ENCODE results near the gene CCDC28B.

Gene CCDC28B

GRCh38 chr1:32246888-32247273 is 46.5 kb downstream of the CCDC28B start, which contains the start of gene FAM167B:
TSS of gene FAM167B (plus strand) at chr1:32247222. CDS start at chr1:32247422, 200 bp downstream.
- FAIRE-seq (no peak), DNase-seq (ENCODE audit: insufficient read length, low spot score) (no peak)
- TF ChIP-seq POLR2A (IDR thresholded peaks at IDR 0.05; ENCODE audit: low read depth, low read length) (no peak), PAX5 (IDR thresholded peaks at IDR 0.05; ENCODE audit: insufficient read depth, low read length, severe bottlenecking) (no peak), TAF1 (IDR thresholded peaks at IDR 0.05; ENCODE audit: low read depth, low read length) (no peak), SPI1 (IDR thresholded peaks at IDR 0.05; ENCODE audit: low read depth, low read length) (no peak), POU2F2 (IDR thresholded peaks at IDR 0.05; ENCODE audit: low read depth, low read length) (no peak), POLR2AphosphoS5 (IDR thresholded peaks at IDR 0.05; ENCODE audit: low read depth, low read length) (no peak)

- DNase-seq (ENCODE audit: insufficient read length, low spot score) (no peak), FAIRE-seq (no peak)
- TF ChIP-seq POLR2AphosphoS5 (IDR thresholded peaks at IDR 0.05; ENCODE audit: low read depth, low read length) (no peak), POLR2A (IDR thresholded peaks at IDR 0.05; ENCODE audit: low read depth, low read length) (no peak), TAF1 (IDR thresholded peaks at IDR 0.05; ENCODE audit: low read depth, low read length) (no peak), POU2F2 (IDR thresholded peaks at IDR 0.05; ENCODE audit: low read depth, low read length) (no peak), PAX5 (IDR thresholded peaks at IDR 0.05; ENCODE audit: insufficient read depth, low read length, severe bottlenecking) (no peak), SPI1 (IDR thresholded peaks at IDR 0.05; ENCODE audit: low read depth, low read length) (no peak)
These were observed 47.1 kb downstream of the CCDC28B start for GRCh38 chr1:32247452-32247851.

DNA sequence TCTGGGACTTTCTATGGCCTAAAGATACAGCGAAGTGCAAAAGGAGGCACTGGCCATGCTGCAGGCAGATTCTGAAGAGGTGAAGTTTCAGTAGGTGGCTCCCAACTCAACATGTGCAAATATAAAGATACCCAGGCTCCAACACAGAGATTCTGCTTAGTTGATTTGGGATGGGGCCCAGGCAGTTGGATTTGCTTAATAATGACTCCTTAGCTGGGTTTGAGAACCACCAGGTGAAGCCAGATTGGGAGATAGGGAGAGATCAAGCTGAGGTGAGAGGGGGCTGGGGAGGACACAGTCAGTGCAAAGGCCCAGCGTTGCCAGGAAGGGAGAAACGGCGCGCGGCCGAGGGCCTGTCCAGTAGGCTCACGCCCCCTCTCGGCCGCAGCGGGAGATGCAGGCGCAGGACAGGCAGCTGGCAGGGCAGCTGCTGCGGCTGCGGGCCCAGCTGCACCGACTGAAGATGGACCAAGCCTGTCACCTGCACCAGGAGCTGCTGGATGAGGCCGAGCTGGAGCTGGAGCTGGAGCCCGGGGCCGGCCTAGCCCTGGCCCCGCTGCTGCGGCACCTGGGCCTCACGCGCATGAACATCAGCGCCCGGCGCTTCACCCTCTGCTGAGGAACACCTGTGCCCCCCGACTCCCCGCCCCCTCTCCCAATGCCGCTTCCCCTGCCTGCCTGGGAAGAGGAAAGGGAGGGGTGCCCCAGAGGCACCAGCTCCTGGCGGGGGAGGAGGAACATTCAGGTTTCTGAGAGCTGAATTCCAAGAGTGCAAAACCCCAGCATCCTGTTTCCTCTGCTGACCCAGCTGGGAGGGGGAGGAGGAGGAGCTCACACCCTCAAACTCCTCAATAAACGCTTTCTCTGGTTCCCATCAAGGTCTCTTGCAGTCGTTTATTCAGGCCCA is 47.8 kb downstream of the CCDC28B start:
- TF ChIP-seq POLR2A (IDR thresholded peaks at IDR 0.05; ENCODE audit: low read depth, low read length), result no peak
- TF ChIP-seq SPI1 (IDR thresholded peaks at IDR 0.05; ENCODE audit: low read depth, low read length), result no peak
- DNase-seq (ENCODE audit: insufficient read length, low spot score) (peak; percentile 68), FAIRE-seq (peak; percentile 97)

- FAIRE-seq (peak; percentile 97), DNase-seq (ENCODE audit: insufficient read length, low spot score) (peak; percentile 72)
- TF ChIP-seq POLR2AphosphoS5 (IDR thresholded peaks at IDR 0.05; ENCODE audit: low read depth, low read length), result 0 out of 2 replicates have a peak, but pooled peaks have one; percentile 20
- no peak for TF ChIP-seq PAX5 (IDR thresholded peaks at IDR 0.05; ENCODE audit: insufficient read depth, low read length, severe bottlenecking)
- peak; percentile 46; the same call in 1 of the 2 replicates for TF ChIP-seq POLR2A (IDR thresholded peaks at IDR 0.05; ENCODE audit: low read depth, low read length)
- TF ChIP-seq POU2F2 (IDR thresholded peaks at IDR 0.05; ENCODE audit: low read depth, low read length), result peak; percentile 85; the same call in 1 of the 2 replicates
- TF ChIP-seq SPI1 (IDR thresholded peaks at IDR 0.05; ENCODE audit: low read depth, low read length), result peak; percentile 75
- no peak for TF ChIP-seq TAF1 (IDR thresholded peaks at IDR 0.05; ENCODE audit: low read depth, low read length)
These were observed 49.6 kb downstream of the CCDC28B start for GRCh38 chr1:32249831-32250525.

DNA sequence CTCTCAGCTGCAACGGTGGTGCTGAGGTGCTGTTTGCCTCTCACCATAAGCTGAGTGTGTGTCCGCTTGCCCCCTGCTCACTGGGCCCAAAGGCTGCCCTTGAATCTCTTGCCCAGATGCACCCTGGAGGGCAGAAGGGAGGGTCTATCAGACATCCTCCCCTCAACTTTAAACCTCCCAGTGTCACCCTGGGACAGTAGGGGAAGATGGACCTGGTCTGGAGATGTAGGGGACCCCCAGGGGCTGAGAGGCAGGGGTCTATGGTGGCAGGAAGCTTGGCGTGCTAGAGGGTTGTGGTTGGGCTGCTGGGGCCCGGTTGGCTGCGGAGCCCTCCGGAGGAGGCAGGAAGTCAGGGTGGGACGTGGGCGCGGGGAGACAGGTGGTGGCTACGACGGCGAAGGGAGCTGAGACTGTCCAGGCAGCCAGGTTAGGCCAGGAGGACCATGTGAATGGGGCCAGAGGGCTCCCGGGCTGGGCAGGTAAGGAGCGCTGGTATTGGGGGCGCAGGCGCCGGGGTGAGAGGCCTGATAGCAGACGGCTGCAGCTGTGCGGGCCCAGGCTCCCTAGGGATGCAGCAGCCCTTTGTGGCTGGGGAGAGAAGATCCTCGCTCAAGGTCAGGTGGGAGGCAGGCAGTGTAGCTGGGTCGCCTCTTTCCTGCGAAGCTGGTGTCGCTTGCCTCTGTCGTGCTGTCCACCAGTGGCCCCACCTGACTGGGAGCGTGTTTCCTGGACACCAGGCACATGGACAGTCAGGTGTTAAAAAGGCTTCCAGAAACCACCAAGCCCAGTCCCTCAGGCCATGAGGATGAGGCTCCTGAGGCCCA is 50.7 kb downstream of the CCDC28B start, which contains the start of gene LCK:
Gene LCK (plus strand): TSS at position 373 of the 824 bp plus-strand sequence. CDS start 23,065 bp downstream, outside the sequence.
- TF ChIP-seq PAX5 (IDR thresholded peaks at IDR 0.05; ENCODE audit: insufficient read depth, low read length, severe bottlenecking), result no peak
- peak; percentile 57; the same call in 1 of the 2 replicates for TF ChIP-seq TAF1 (IDR thresholded peaks at IDR 0.05; ENCODE audit: low read depth, low read length)
- peak; percentile 40; the same call in 1 of the 2 replicates for TF ChIP-seq SPI1 (IDR thresholded peaks at IDR 0.05; ENCODE audit: low read depth, low read length)
- peak; percentile 96 for TF ChIP-seq POLR2A (IDR thresholded peaks at IDR 0.05; ENCODE audit: low read depth, low read length)
- peak; percentile 85 for TF ChIP-seq POU2F2 (IDR thresholded peaks at IDR 0.05; ENCODE audit: low read depth, low read length)
- peak; percentile 95 for TF ChIP-seq POLR2AphosphoS5 (IDR thresholded peaks at IDR 0.05; ENCODE audit: low read depth, low read length)
- no peak for FAIRE-seq
- no peak for DNase-seq (ENCODE audit: insufficient read length, low spot score)
